ENCODE results near the gene SEPTIN8. TPM values are rescaled to one million over a fixed set of nuclear protein-coding genes. Genes with fewer than 3 reads are reported as not detected.

SEPTIN8 gene
- total RNA-seq: 44.2 and 50.6 TPM in 2 replicates

GRCh38 chr5:132777209-132778069 lies at the start of gene SEPTIN8:
Gene SEPTIN8 (minus strand): TSS chr5:132777239. CDS start chr5:132777137, 102 bp downstream.

GRCh38 chr5:132812781-132813598 lies 36.0 kb upstream of the SEPTIN8 start, which contains the start of gene SOWAHA:
Gene SOWAHA (plus strand): TSS chr5:132813302. CDS start chr5:132813622, 320 bp downstream.

GRCh38 chr5:132746954-132747615 lies 30.0 kb downstream of the SEPTIN8 start, which contains the start of gene CCNI2:
Gene CCNI2 (plus strand): TSS chr5:132747426. CDS start chr5:132747496, 70 bp downstream.

GRCh38 chr5:132736853-132737833 lies 39.9 kb downstream of the SEPTIN8 start, which contains the start of gene KIF3A:
Gene KIF3A (minus strand): TSS chr5:132737546. CDS start chr5:132737419, 127 bp downstream.

Other genes starting within 250 kb of the SEPTIN8 start
- gene IL5, start 233.7 kb downstream of the SEPTIN8 start, total RNA-seq: not detected in 2 replicates
- 26.5 and 31.0 TPM in 2 replicates for gene RAD50, start 220.3 kb downstream of the SEPTIN8 start, total RNA-seq
- not detected in 2 replicates for gene IL13, start 119.1 kb downstream of the SEPTIN8 start, total RNA-seq
- not detected in 2 replicates for gene IL4, start 103.2 kb downstream of the SEPTIN8 start, total RNA-seq
- gene KIF3A, start 39.7 kb downstream of the SEPTIN8 start, total RNA-seq: 7.1 and 9.3 TPM in 2 replicates
- not detected in 2 replicates for gene CCNI2, start 29.8 kb downstream of the SEPTIN8 start, total RNA-seq
- gene SOWAHA, start 36.1 kb upstream of the SEPTIN8 start, total RNA-seq: not detected in 2 replicates
- 2.5 and 2.6 TPM in 2 replicates for gene SHROOM1, start 53.4 kb upstream of the SEPTIN8 start, total RNA-seq
- 0.09 and 0.28 TPM in 2 replicates for gene GDF9, start 89.2 kb upstream of the SEPTIN8 start, total RNA-seq
- gene UQCRQ, start 89.4 kb upstream of the SEPTIN8 start, total RNA-seq: 147 and 188 TPM in 2 replicates
- gene LEAP2, start 96.4 kb upstream of the SEPTIN8 start, total RNA-seq: 0.14 and 0.37 TPM in 2 replicates
- gene AFF4, start 186.4 kb upstream of the SEPTIN8 start, total RNA-seq: 27.7 and 30.8 TPM in 2 replicates
- gene ZCCHC10, start 249.3 kb upstream of the SEPTIN8 start, total RNA-seq: 8.1 and 9.2 TPM in 2 replicates